G401 (cell line): Measurements from ENCODE around the gene CYP39A1. TPM values are rescaled to one million over a fixed set of nuclear protein-coding genes. Genes with fewer than 3 reads are reported as not detected.

Experiments used
- DNase-seq: peaks from one replicate; pipeline ENCODE4 v3.0.0-alpha.2; 2015; ENCODE audit warnings: low spot score
- in situ Hi-C: cut with HindIII; loops from 2 replicates; pipeline ENCODE4 v1.10.0; 2016; ENCODE audit warnings: low sequenced_read_pairs, mixed read lengths
- total RNA-seq: library from RNA; depleted of rRNA; stranded (reverse); fragments of >200 nt; shearing (Covaris generic); gene quantifications from 2 replicates; pipeline ENCODE4 v1.2.3, GENCODE V29; 2014

Gene CYP39A1
- total RNA-seq, 1 experiment from 2014 or later, result not detected

DNA sequence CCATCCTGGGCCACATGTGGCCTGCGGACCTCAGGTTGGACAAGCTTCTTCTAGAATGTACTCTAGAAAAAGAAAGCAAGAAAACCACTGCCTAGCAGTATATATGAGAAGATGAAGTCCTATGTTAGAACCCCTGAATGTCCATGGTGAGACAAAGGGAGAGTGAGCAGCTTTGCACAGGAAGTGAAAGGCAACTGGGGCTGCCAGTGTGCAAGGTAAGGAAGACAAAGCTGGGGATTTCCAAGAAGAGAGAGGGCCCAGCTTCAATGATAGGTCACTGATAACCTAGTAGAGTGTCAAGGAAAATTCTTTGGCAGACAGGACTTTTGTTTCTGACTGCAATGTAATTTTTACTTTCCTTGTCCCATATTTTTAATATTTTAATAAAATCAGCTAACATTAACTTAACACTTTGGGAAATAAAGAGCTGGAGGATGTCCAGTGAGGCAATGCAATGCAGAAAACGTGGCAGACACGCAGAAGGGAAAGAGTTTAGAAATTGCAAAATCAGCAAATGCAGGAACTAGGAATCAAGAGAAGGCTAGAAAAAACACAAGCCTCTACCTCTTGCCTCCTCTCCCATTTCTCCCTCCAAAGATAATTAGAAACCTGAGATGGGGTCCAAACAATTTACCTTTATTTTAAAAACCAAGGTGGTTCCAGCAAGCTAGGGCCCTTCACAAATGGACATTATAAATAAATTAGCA lies 47.4 kb downstream of the CYP39A1 start:
- DNase-seq, result no peak
- in situ Hi-C loops, result no loop called here

DNA sequence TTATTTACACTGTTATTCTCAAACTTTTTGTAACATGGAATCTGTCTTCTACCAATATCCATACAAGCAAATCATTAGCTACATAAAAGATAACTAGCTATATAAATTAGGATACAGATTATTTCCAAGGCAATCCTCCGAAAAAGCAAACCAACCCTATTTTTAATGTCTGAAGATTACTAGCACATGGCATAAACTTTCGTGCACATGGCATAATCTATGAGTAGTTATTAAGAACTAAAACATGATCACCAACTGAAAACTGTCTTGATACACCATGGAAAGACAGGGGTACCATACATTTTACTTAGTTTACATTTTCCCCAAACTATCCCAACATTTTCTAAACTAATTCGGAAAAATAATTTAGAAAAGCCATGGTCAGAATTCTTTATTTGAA lies 54.4 kb downstream of the CYP39A1 start:
- in situ Hi-C loops, result no loop called here
- DNase-seq, result no peak

DNA sequence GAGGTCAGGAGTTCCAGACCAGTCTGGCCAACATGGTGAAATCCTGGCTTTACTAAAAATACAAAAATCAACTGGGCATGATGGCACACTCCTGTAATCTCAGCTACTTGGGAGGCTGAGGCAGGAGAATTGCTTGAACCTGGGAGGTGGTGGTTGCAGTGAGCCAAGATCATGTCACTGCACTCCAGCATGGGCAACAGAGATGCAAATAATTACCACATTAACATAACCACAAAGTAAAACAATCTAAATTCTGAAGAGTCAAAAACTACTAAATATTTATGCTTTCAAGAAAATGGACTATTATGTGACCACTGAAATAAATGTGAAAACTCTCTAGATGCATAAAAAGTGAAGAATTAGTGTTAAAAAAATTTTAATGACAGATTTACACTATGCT lies 59.9 kb downstream of the CYP39A1 start:
- no peak for DNase-seq
- in situ Hi-C loops, result no loop called here

DNA sequence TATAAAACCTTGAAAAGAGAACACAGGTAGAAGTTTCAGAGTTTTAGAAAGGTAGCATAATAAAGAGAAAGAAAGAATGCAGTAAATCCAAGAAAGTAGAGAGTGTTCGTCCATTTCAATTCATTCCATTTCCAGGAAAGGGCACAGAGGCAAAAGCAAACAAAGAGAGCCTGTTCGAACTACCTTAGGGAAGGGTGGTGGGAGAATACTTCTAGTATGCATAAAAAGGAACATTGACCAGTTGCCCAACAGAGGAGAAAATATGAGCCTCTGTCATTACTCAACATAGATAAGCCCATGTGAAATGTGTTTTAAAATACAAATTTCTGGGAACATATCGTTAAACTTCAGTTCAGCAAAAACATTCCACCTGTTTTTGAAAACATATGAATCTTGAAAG lies 60.6 kb downstream of the CYP39A1 start:
- DNase-seq, result no peak
- in situ Hi-C loops, result no loop called here

DNA sequence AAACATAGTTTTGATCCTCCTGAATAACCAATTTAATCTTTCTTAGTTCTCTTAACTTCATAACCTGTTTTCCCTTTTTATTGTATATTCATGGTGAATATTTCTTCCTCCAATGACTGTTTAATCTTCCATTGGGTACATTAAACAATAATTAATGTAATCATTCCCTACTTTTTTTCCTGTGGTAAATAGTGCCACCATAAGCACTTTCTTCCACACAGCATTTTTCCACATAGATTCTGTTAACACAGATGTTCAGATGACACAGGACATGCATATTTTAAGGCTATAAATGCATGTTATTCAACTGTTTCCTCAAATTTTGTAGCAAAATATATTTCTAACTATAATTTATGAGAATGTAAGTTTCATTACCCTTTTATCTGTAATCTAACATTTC lies 61.9 kb downstream of the CYP39A1 start:
- DNase-seq, result no peak
- in situ Hi-C loops, result no loop called here

DNA sequence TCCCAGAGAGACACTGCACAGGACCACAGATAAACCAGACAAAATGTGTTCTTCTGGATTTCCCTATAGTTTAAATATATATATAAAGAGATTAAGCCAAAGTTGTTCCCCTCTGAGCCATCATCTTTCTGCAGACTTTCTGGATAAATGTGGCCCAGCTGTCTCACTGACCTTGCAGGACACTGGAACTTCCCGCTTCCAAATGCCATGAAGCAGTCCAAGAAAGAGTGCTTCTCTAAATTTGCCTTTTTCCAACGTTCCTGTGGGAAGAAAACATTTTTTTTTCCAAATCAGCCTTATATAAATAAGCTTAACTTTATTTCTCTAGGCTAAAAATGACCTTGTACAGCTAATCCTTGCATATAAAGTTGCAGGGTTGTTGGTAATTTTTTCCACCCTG lies 65.7 kb downstream of the CYP39A1 start:
- in situ Hi-C loops, result no loop called here
- DNase-seq, result no peak

DNA sequence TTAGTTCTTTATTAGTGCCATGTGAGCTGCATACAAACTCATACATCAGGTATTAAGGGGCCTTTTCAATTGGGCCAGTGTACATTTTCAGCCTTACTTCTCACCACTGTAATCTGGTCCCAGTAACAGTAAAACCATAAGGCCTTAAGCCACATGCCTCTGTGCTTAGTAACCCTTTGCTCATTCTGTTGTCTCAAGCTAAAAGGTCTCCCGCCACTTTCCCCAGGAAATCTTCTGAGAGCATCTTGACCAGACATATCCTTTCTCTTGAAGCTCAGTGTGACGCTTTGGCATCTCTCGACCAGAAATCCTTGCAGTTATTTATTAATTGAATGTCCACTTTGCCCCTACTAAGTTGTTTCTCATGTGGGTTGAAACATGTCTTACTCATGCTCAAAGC lies 68.0 kb downstream of the CYP39A1 start:
- DNase-seq, result no peak
- in situ Hi-C loops, result no loop called here

DNA sequence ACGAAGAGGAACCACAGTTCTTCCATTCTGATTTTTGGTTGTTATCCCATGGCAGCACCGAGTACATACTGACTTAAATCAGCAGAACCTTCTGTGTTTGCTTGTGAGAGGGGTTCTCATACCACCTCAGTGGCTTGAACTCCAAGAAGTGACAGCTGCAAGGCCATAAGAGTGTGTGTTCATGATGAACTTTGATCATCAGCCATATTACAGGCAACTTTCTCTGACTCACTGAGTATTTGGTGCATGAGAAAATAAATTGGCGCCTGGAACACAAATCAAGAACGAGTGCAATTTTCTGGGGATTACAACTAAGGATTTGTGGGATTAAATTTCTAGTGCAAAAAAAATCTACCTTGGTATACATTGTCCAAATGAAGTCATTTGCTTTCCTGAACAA lies 68.9 kb downstream of the CYP39A1 start:
- in situ Hi-C loops, result no loop called here
- DNase-seq, result no peak

DNA sequence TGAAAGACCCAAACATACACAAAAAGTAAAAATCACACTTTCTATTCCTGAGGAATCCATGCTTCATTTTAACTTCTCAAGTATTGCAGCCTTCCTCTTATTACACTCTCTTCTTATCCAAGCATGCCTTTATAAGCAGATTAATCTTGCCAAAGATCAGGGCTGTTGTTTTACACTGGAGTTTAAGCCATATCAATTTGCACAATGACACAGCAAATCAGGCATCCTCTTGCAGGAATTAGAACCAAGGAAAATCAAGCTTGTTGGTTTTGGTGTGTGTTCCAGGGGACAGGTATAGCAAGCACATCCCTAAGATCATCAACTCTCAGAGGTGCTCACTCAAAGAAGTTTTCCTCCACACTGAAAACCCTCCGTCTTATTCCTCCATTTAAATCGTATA lies 69.5 kb downstream of the CYP39A1 start:
- no peak for DNase-seq
- in situ Hi-C loops, result no loop called here

DNA sequence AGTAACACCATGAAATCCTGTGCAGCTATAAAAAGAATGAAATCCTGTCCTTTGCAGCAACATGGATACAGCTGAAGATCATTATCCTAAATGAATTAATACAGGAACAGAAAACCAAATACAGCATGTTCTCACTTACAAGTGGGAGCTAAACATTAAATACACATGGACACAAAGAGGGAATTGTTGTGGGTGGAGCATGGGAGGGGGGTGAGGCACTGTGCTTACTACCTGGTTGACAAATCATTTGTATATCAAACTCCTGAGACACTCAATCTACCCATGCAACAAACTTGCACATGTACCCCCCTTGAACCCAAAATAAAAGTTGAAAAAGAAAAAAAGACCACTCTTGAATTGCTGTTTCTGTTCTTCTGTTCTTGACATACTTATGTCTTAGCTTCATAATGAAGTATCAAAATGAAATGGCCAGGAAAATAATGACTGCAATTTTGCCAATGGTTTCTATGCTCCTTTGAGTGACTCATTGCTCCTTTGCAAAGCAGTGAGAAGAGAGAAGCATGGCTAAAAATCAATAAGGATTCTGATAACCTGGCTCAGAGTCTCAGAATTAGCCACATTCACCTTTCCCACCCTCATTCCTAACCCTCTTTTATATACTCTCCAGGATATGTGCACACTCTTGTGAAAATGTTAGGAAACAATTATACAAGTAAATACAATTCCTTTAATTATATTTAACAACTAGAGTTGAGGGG lies 71.0 kb downstream of the CYP39A1 start:
- in situ Hi-C loops, result no loop called here
- DNase-seq, result no peak

DNA sequence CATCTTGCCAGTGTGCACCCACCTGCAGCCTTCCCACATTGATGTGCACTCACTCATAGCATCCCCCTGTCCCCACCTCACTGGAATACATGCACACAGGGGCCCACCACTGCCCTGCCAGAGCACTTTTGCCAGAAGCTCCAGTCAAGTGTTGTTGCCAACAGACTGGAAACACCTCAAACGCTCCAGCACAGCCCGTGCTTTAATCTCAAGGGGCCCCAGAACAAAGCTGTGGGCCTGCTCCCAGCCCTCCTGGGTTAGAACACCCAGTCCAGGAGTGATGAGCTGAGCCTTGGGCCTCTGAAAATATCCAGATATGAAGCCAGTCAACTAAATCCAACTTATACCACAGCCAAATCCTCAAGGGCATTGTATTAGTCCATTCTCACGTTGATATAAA lies 77.1 kb downstream of the CYP39A1 start:
- in situ Hi-C loops, result no loop called here
- DNase-seq, result no peak

DNA sequence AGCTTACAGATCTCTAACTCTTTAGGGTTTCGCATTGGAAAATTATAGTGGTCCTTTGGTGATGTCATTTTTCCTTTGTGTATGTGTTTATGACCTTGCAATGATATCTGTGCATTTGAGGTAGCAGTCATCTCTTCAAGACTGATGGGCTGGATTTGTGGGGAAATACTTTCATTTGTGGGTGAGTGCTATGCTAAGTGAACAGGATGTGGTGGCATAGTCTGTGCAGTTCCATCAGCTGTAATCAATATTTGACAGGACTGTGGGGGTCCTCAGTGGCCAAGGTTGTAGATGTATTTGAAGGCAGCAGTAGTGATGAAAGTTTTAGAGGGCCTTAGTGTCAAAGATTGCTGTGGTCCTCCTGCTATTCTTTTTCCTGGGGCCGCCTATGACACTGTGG lies 79.5 kb downstream of the CYP39A1 start:
- DNase-seq, result no peak
- in situ Hi-C loops, result no loop called here

DNA sequence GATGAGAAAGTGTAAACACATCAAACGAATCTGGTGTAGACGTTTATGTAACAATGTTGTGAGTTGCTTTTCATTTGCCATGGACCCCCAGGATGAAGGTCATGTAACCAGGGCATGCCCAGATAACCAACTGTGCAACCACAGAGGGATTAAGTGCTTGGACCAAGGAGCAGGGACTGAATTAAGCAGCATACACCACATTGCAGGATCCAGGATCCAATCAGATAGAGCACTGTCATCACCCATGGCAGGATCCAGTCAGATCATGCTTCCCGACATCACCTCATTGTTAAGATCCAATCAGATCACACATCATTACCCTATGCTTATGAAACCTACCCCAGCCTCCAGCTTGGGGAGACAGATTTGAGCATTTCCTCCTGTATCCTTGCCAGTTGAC lies 87.1 kb downstream of the CYP39A1 start:
- no peak for DNase-seq
- in situ Hi-C loops, result no loop called here

DNA sequence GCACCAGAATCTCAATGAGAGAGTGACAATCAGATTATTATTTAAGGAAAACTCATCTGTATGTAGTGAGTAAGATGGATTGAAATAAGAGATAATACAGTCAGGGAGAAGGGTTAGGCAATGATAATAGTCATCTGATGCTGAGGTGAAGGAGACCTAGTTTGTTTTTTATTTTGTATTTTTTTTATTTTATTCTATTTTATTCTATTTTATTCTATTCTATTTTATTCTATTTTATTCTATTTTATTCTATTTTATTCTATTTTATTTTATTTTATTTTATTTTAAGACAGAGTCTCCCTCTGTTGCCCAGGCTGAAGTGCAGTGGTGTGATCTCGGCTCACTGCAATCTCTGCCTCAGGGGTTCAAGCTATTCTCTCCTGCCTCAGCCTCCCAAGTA lies 88.7 kb downstream of the CYP39A1 start:
- no peak for DNase-seq
- in situ Hi-C loops, result no loop called here

DNA sequence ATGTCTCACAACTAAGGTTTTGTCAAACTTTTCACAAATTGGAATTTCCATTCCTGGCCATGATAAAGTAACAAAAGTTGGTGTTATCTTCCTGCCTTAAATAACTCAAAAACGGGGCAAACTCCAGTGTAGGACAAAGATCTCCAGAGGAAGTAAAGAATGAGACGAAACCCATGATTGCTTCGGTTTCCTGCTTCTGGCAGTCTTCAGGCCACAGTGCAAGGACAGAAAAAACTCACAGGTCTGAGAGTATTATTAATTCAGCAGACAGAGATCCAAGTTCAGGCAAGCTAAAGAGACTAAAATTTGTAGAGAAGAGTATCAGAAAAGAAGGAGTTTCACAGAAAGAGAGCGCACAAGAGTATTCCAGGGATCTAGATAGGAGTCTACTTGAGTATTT lies 96.6 kb downstream of the CYP39A1 start:
- in situ Hi-C loops, result no loop called here
- no peak for DNase-seq

DNA sequence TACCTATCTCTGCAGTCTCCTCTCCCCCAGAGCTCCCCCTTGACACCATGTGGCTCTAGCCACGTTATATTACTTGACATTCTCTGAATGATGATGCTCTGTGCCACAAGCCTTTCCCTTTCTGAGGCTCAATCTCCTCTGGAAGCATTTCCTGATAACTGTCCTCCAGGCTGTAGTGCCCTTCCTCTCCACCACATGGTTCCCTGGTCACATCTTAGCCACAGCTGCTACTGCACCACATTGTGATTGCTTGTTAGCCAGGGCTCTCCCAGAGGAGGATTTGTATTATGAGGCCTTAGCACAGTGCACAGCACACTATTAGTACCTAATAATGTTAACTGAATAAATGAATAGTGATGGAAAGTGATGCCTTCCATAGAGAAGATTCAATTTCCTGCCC lies 97.5 kb downstream of the CYP39A1 start:
- no peak for DNase-seq

DNA sequence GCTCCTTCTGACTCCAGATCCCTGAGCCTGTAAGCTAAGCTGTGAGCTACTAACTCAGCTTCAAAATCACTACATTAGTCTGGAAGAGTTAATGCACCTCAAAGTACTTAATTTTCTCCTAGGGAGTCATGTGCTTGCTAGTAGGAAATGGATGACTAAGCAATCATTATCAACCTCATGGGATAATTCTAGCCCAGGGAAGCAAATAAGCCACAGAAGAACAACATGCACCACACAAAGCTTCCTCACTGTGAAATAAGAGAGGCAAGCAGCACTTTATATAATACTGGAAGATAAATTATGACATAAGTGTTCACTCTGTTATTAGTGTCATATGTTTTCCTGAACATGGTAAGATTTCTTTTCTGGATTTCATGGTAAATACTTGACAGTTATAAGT lies 103.5 kb downstream of the CYP39A1 start:
- DNase-seq, result no peak
- in situ Hi-C loops, result no loop called here

More for the DNA sequence above, 97.5 kb downstream of the CYP39A1 start:
- in situ Hi-C loops, result no loop called here

DNA sequence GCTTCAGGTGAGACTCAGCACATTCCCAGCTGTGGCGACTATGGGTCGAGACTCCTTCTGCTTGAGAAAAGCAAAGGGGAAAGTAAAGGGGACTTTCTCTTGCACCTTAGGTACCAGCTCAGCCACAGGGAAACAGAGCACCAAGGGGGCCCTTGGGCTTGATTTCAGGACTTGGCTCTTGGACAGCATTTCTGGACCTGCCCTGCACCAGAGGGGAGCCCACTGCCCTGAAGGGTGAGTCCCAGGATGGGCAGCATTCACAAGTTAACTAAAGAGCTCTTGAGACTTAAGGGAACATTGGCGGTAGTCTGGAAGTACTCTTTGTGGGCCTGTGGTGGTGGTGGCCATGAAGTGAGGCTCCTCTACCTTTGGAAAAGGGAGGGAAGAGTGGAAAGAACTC lies 111.1 kb downstream of the CYP39A1 start:
- in situ Hi-C loops, result no loop called here
- DNase-seq, result no peak

DNA sequence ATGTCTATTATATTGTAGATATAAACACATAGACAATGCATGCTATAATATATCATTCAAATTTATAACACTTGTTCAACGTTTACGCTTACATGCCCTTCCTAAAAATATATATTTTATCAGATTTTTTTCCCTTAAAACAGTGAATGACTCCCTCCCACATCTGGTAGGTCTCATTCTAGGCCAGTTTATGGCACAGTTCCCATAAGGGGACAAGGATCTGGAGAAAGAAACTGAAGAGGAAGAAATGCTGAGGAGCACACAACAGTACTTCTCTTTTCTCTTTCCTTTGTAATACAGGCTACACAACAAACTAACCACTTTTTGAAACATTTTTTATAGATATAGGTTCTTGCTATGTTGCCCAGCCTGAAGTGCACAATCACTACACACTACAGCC lies 112.8 kb downstream of the CYP39A1 start:
- in situ Hi-C loops, result no loop called here
- DNase-seq, result no peak

DNA sequence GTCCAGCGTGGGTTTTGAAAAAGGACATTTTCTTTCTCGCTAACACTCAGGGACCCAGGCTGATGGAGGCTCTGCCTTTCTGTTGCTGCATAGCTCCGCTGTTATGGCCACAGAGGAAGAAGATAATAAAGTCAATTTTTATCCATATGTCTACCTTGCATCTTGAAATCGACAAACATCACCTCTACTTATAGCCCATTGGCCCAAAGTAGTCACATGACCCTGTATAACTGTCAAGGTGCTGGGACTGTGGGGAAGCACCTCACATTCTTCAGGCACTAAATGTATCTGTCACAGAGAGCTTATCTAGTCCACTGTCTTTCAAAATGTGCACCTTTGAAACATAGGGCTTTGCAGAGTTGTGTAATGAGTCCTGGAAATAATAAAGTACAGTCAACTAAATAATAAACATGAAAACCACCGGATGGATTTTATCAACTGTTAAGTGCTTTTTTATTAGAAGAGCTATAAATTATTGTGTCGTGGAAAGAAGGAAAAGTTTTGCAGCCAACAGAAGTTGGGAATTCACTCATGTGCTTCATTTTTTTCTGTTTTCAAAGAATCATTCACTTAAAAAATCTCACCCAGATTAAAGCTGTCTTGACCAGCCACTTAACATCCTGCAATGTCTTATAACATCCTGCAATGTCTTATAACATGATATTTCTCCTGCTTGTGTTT lies 113.7 kb downstream of the CYP39A1 start:
- no peak for DNase-seq
- in situ Hi-C loops, result no loop called here

DNA sequence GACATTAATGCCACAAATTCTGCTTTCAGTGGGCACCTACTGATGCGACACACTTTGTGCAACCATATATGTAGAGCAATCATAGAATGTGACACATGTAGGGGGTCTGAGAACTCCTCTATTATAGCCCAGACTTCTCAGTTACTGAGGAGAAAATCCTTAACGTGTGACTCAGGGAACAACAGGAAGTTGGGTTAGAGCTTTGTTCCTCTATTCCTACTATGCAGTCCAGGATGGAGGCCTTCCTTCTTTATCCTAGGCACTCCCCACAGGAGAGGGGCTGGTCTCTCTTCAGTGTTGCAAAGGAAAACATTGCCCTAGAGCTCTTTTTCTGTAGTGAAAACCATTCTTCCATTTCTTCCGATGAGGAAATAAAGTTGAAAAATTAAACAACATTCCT lies 121.7 kb downstream of the CYP39A1 start:
- in situ Hi-C loops, result no loop called here
- DNase-seq, result no peak
